ENCODE data around the gene GLS. TPM values are rescaled to one million over a fixed set of nuclear protein-coding genes. Genes with fewer than 3 reads are reported as not detected.

The GLS gene
- total and polyA plus RNA-seq, 2 of the 13 experiments (the other 11 are each of a cell fraction or from before 2014, with no cell fraction given) = 78.6 to 183 TPM

DNA sequence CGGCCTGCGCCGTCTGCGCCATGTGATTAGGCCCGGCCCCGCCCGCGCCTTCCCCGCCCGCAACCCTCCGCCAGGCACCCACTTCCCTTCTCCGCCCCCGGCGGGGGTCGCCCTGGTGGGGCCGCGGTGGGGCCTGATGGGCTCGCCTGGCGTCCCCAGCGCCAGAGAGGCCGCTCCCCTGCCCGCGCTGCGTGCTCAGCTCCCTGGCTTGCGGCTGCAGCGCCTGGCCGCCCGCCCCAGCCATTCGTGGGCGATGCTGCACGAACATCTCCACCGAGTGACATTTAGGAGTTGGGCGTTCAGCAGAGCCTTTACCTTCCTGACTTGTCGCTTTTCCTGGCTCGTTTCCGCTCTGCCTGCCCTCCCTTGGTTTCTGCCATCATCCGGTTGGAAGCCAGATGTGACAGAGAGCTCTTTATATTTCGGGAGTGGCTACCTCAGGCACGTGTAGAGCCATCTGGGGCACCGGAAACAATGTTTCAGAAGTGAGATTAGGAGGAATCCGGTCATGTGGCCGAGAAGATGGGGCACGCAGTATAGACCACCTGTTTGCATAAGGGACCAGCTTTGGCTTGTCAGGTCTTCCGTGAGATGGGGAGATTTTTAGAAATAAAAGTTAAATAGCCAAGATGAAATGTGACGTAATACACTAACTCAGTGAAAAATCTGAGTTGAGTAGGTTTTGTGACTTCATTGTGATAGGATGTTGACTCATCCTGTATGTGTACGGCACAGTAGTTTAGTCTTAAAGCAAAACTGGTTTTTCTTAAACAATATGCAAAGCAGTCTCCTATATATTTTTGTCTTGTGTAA lies 1.2 kb downstream of the GLS start (continued):
- TF ChIP-seq, protein P1, sequence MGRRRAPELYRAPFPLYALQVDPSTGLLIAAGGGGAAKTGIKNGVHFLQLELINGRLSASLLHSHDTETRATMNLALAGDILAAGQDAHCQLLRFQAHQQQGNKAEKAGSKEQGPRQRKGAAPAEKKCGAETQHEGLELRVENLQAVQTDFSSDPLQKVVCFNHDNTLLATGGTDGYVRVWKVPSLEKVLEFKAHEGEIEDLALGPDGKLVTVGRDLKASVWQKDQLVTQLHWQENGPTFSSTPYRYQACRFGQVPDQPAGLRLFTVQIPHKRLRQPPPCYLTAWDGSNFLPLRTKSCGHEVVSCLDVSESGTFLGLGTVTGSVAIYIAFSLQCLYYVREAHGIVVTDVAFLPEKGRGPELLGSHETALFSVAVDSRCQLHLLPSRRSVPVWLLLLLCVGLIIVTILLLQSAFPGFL (CRISPR knock-in tag; IDR thresholded peaks at IDR 0.05) = no peak
- TF ChIP-seq, protein P2, sequence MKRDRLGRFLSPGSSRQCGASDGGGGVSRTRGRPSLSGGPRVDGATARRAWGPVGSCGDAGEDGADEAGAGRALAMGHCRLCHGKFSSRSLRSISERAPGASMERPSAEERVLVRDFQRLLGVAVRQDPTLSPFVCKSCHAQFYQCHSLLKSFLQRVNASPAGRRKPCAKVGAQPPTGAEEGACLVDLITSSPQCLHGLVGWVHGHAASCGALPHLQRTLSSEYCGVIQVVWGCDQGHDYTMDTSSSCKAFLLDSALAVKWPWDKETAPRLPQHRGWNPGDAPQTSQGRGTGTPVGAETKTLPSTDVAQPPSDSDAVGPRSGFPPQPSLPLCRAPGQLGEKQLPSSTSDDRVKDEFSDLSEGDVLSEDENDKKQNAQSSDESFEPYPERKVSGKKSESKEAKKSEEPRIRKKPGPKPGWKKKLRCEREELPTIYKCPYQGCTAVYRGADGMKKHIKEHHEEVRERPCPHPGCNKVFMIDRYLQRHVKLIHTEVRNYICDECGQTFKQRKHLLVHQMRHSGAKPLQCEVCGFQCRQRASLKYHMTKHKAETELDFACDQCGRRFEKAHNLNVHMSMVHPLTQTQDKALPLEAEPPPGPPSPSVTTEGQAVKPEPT (CRISPR knock-in tag; IDR thresholded peaks at IDR 0.05; ENCODE audit: low read depth) = peak; percentile 34; the same call in 1 of the 2 replicates
- TF ChIP-seq ARID2 (CRISPR knock-in tag; IDR thresholded peaks at IDR 0.05; ENCODE audit: borderline replicate concordance) = peak; percentile 98
- TF ChIP-seq AGO2 (optimal IDR thresholded peaks at IDR 0.05; ENCODE audit: low read depth, low read length) = peak; percentile 57
- no peak; the same call in 1 of the 2 replicates for TF ChIP-seq GZF1 (CRISPR knock-in tag; IDR thresholded peaks at IDR 0.05)
- TF ChIP-seq FOXA1 (IDR thresholded peaks at IDR 0.05) = no peak
- TF ChIP-seq FOXA1 (CRISPR knock-in tag; IDR thresholded peaks at IDR 0.05) = 0 out of 2 replicates have a peak, but pooled peaks have one; percentile 46
- TF ChIP-seq ZNF337 (CRISPR knock-in tag; IDR thresholded peaks at IDR 0.05; ENCODE audit: borderline replicate concordance, low read depth) = no peak
- TF ChIP-seq NR2F2 (IDR thresholded peaks at IDR 0.05; ENCODE audit: borderline replicate concordance, low read depth) = no peak
- TF ChIP-seq ZNF768 (CRISPR knock-in tag; IDR thresholded peaks at IDR 0.05) = peak; percentile 59; the same call in 1 of the 2 replicates
- peak; percentile 73 for TF ChIP-seq ZFY (CRISPR knock-in tag; IDR thresholded peaks at IDR 0.05)
- TF ChIP-seq, protein P3, sequence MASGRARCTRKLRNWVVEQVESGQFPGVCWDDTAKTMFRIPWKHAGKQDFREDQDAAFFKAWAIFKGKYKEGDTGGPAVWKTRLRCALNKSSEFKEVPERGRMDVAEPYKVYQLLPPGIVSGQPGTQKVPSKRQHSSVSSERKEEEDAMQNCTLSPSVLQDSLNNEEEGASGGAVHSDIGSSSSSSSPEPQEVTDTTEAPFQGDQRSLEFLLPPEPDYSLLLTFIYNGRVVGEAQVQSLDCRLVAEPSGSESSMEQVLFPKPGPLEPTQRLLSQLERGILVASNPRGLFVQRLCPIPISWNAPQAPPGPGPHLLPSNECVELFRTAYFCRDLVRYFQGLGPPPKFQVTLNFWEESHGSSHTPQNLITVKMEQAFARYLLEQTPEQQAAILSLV (CRISPR knock-in tag; IDR thresholded peaks at IDR 0.05; ENCODE audit: borderline replicate concordance) = peak; percentile 85; the same call in 1 of the 2 replicates
- peak; percentile 81; the same call in 1 of the 2 replicates for TF ChIP-seq FOXC1 (CRISPR knock-in tag; IDR thresholded peaks at IDR 0.05; ENCODE audit: borderline replicate concordance)
- TF ChIP-seq, protein P4, sequence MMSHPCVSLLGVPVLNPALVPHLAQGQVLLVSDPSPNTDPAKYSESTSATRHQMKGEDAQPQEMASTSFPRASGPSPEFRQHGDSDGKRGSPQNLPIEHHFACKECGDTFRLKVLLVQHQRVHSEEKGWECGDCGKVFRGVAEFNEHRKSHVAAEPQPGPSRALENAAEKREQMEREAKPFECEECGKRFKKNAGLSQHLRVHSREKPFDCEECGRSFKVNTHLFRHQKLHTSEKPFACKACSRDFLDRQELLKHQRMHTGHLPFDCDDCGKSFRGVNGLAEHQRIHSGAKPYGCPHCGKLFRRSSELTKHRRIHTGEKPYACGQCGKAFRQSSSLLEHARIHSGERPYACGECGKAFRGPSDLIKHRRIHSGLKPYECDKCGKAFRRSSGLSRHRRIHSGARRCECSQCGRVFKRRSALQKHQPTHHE (CRISPR knock-in tag; IDR thresholded peaks at IDR 0.05; ENCODE audit: borderline replicate concordance) = 0 out of 2 replicates have a peak, but pooled peaks have one; percentile 57
- TF ChIP-seq, protein P5, sequence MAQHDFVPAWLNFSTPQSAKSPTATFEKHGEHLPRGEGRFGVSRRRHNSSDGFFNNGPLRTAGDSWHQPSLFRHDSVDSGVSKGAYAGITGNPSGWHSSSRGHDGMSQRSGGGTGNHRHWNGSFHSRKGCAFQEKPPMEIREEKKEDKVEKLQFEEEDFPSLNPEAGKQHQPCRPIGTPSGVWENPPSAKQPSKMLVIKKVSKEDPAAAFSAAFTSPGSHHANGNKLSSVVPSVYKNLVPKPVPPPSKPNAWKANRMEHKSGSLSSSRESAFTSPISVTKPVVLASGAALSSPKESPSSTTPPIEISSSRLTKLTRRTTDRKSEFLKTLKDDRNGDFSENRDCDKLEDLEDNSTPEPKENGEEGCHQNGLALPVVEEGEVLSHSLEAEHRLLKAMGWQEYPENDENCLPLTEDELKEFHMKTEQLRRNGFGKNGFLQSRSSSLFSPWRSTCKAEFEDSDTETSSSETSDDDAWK (CRISPR knock-in tag; IDR thresholded peaks at IDR 0.05) = no peak
- TF ChIP-seq, protein P6, sequence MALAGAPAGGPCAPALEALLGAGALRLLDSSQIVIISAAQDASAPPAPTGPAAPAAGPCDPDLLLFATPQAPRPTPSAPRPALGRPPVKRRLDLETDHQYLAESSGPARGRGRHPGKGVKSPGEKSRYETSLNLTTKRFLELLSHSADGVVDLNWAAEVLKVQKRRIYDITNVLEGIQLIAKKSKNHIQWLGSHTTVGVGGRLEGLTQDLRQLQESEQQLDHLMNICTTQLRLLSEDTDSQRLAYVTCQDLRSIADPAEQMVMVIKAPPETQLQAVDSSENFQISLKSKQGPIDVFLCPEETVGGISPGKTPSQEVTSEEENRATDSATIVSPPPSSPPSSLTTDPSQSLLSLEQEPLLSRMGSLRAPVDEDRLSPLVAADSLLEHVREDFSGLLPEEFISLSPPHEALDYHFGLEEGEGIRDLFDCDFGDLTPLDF (CRISPR knock-in tag; IDR thresholded peaks at IDR 0.05) = peak; percentile 72
- no peak for TF ChIP-seq SCMH1 (CRISPR knock-in tag; IDR thresholded peaks at IDR 0.05; ENCODE audit: borderline replicate concordance)
- TF ChIP-seq ZNF672 (CRISPR knock-in tag; IDR thresholded peaks at IDR 0.05) = no peak
- no peak; the same call in 1 of the 2 replicates for TF ChIP-seq ZNF614 (CRISPR knock-in tag; IDR thresholded peaks at IDR 0.05; ENCODE audit: borderline replicate concordance)
- TF ChIP-seq ZNF274 (CRISPR knock-in tag; IDR thresholded peaks at IDR 0.05) = no peak

Measured in HepG2 (cell line).